ENCODE data around the gene KLK13. TPM values are rescaled to one million over a fixed set of nuclear protein-coding genes. Genes with fewer than 3 reads are reported as not detected.
A peak's percentile ranks its signal among the peaks of the same experiment; 100 is the strongest.

Gene KLK13
- total RNA-seq, 4 donors from 2014 or later: 6.6 to 23.5 (median 16.5) TPM

DNA sequence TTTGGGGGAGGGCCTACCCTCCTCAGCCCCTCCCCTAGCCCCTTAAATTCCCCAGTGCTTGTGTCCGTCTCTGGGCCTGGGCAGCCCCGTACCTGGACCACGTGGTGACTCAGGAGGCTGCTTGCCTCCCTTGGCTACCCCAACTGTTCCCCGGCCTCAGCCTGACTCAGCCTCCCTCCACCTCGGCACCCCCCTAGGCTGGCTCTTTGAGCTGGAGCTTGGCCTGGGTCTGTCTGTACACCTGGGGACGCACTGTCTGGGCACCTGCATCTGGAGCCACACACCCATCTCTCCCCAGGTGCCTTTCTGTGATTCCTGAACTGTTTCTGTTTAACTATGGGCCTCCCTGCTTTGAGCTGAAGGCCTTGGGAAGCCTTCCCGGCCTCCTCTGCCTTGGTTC is 19.6 kb upstream of the KLK13 start:
- DNase-seq (ENCODE audit: low spot score in 2 of 2): peak in 1 of 2 donors; percentile 43
- WGBS: 70% methylated on average over 7 of the region's 7 CpGs
- Histone ChIP-seq H3K27me3 (peaks cover 4% of the 10 kb centered on the region), H3K4me3 (no peak overlapping the region), H3K27ac (no peak overlapping the region), H3K9me3 (no peaks in the 10 kb centered on the region), H3K36me3 (no peaks in the 10 kb centered on the region), H3K4me1 (peaks cover 3% of the 10 kb centered on the region)
- TF ChIP-seq EP300 (IDR thresholded peaks at IDR 0.05) (no peak), POLR2AphosphoS5 (IDR thresholded peaks at IDR 0.05) (no peak), POLR2A (IDR thresholded peaks at IDR 0.05) (no peak)
- TF ChIP-seq, protein P1, sequence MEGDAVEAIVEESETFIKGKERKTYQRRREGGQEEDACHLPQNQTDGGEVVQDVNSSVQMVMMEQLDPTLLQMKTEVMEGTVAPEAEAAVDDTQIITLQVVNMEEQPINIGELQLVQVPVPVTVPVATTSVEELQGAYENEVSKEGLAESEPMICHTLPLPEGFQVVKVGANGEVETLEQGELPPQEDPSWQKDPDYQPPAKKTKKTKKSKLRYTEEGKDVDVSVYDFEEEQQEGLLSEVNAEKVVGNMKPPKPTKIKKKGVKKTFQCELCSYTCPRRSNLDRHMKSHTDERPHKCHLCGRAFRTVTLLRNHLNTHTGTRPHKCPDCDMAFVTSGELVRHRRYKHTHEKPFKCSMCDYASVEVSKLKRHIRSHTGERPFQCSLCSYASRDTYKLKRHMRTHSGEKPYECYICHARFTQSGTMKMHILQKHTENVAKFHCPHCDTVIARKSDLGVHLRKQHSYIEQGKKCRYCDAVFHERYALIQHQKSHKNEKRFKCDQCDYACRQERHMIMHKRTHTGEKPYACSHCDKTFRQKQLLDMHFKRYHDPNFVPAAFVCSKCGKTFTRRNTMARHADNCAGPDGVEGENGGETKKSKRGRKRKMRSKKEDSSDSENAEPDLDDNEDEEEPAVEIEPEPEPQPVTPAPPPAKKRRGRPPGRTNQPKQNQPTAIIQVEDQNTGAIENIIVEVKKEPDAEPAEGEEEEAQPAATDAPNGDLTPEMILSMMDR (IDR thresholded peaks at IDR 0.05): no peak

DNA sequence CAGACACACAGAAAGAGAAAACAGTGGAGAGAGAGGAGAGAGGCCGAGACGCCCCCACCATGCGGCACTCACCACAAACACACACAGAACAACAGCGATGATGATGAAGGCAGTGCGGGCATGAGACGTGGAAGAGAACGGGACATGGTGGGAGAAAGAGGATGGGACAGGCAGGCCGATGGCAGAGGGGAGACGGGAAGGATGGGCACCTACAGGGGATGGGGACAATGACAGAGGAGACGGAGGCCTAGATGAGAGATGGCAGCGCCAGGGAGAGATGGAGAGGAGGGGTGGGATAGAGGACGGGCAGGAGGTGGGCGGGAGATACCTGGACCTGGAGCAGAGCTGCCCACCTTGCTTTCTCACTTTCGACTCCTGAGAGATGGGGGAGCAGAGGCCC is 18.9 kb upstream of the KLK13 start:
- Histone ChIP-seq H3K9me3 (no peaks in the 10 kb centered on the region), H3K36me3 (no peaks in the 10 kb centered on the region), H3K27ac (no peak overlapping the region), H3K4me3 (no peak overlapping the region), H3K4me1 (peaks cover 7% of the 10 kb centered on the region), H3K27me3 (peaks cover 4% of the 10 kb centered on the region)
- DNase-seq (ENCODE audit: low spot score in 2 of 2): peak in 1 of 2 donors; percentile 31
- WGBS: 87% methylated on average over 14 of the region's 14 CpGs
- TF ChIP-seq, protein P1 (IDR thresholded peaks at IDR 0.05): no peak

DNA sequence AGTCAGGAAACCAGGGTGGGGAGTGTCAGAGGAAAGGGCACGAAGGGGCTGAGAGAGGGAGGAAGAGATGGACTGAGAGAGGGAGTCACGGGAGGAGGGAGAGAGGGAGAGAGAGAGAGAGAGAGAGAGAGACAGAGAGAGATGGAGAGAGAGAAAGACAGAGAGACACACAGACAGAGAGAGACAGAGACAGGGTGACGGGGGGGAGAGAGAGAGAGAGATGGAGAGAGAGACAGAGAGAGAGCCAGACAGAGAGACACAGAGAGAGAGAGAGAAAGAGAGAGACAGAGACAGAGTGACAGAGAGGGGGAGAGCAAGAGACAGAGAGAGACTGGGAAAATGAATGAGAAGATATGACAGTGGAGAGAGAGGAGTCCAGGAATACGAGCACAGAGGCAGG is 18.3 kb upstream of the KLK13 start:
- H3K27me3 ChIP-seq: peaks cover 4% of the 10 kb centered on the region
- H3K9me3 ChIP-seq: no peaks in the 10 kb centered on the region
- H3K36me3 ChIP-seq: no peaks in the 10 kb centered on the region
- 47% methylated on average over 4 of the region's 4 CpGs for WGBS
- peaks cover 7% of the 10 kb centered on the region for H3K4me1 ChIP-seq
- H3K27ac ChIP-seq: no peak overlapping the region
- TF ChIP-seq, protein P1 (IDR thresholded peaks at IDR 0.05): no peak
- TF ChIP-seq EP300 (IDR thresholded peaks at IDR 0.05) (no peak), POLR2A (IDR thresholded peaks at IDR 0.05) (no peak)
- DNase-seq (ENCODE audit: low spot score in 2 of 2): no peak
- H3K4me3 ChIP-seq: no peak overlapping the region

DNA sequence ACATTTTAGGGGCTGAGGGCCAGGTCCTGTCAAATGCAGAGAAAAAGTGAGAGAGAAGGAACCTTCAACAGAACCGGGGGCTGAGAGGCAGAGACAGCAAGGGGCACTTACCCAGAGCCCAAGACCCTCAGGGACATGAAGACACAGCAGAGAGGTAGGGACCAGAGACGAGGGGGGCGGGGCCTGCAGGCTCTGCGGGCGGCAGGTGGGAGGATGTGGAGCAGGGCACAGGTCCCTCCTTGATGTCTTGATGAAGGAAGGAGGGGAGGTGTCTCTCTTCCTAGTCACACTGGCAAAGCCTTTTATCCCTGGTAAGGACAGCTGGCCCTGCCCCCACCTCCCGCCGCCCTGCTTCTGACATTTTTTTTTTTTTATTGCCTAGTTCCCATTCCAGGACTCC is 17.7 kb upstream of the KLK13 start, which contains the start of gene KLK14:
TSS of gene KLK14 (minus strand) at position 277 of the 400 bp plus-strand sequence. CDS start at position 4, 273 bp downstream.
- Histone ChIP-seq H3K9me3 (no peaks in the 10 kb centered on the region), H3K4me1 (peaks cover 7% of the 10 kb centered on the region), H3K27ac (no peak within 1 kb of the TSS), H3K4me3 (no peak within 1 kb of the TSS), H3K36me3 (no peaks in the 10 kb centered on the region), H3K27me3 (peaks cover 4% of the 10 kb centered on the region)
- WGBS: 25% methylated on average over 7 of the region's 7 CpGs
- peak in 1 of 2 donors; percentile 46 for DNase-seq (ENCODE audit: low spot score in 2 of 2)
- TF ChIP-seq POLR2AphosphoS5 (IDR thresholded peaks at IDR 0.05): no peak
- TF ChIP-seq, protein P1 (IDR thresholded peaks at IDR 0.05): no peak
- TF ChIP-seq EP300 (IDR thresholded peaks at IDR 0.05): no peak
- no peak for TF ChIP-seq POLR2A (IDR thresholded peaks at IDR 0.05)

DNA sequence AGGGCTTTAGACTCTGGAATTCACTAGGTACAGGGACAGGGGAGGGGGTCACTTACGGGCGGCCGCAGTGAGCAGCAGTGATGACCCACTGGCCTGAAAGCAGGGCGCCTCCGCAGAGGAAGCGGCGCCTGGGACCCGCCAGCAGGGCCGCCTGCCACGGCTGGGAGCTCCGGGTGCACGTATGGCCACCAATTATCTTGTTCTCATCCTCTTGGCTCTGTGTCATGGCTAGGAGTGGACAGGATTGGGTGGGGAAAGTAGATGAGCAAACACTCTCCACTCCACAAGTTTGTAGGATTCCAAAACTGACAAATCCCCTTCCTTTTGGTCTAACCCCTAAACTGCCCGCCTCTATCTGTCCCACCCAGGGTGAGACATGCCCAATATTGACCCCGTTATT is 16.6 kb upstream of the KLK13 start:
- WGBS: 89% methylated on average over 9 of the region's 14 CpGs
- H3K4me3 ChIP-seq: no peak overlapping the region
- TF ChIP-seq, protein P1 (IDR thresholded peaks at IDR 0.05): no peak
- no peak for TF ChIP-seq POLR2A (IDR thresholded peaks at IDR 0.05)
- TF ChIP-seq EP300 (IDR thresholded peaks at IDR 0.05): no peak
- no peak for TF ChIP-seq POLR2AphosphoS5 (IDR thresholded peaks at IDR 0.05)

More for the DNA sequence above, 16.6 kb upstream of the KLK13 start:
- Histone ChIP-seq H3K36me3 (no peaks in the 10 kb centered on the region), H3K27ac (no peak overlapping the region), H3K4me1 (peaks cover 7% of the 10 kb centered on the region), H3K27me3 (peaks cover 4% of the 10 kb centered on the region), H3K9me3 (no peaks in the 10 kb centered on the region)
- DNase-seq (ENCODE audit: low spot score in 2 of 2): peak in 1 of 2 donors; percentile 40

Data from suprapubic skin (tissue), 4 donors.